Thymus (tissue), 11 donors: ENCODE results near the gene EFEMP2. TPM values are rescaled to one million over a fixed set of nuclear protein-coding genes. Genes with fewer than 3 reads are reported as not detected.

Experiments
- DNase-seq, 9 donors: peaks; one replicate each; pipeline ENCODE4 v3.0.0-alpha.2; 2013; ENCODE audit warnings: low spot score in 9 of 9, low read depth in 6 of 9, missing footprints in 1 of 9
- H3K27ac ChIP-seq, 2 donors: one replicate each; pipeline ENCODE4 v1.5.1; 2013; ENCODE audit warnings: control low read depth in 1 of 2, low read depth in 1 of 2, low read length in 1 of 2, mild to moderate bottlenecking in 1 of 2, moderate library complexity in 1 of 2
- H3K27me3 ChIP-seq, 2 donors: one replicate each; pipeline ENCODE4 v1.5.1; 2013; ENCODE audit warnings: low read length in 1 of 2; ENCODE audit not compliant: control insufficient read depth in 2 of 2, insufficient read depth in 1 of 2
- H3K36me3 ChIP-seq, 2 donors: one replicate each; pipeline ENCODE4 v1.5.1; 2013; ENCODE audit warnings: low read length in 1 of 2, mild to moderate bottlenecking in 1 of 2, moderate library complexity in 1 of 2; ENCODE audit not compliant: control insufficient read depth in 2 of 2, insufficient read depth in 2 of 2
- H3K4me1 ChIP-seq, 2 donors: one replicate each; pipeline ENCODE4 v1.5.1; 2013; ENCODE audit warnings: low read length in 2 of 2; ENCODE audit not compliant: control insufficient read depth in 2 of 2, insufficient read depth in 2 of 2
- H3K4me3 ChIP-seq, 2 donors: one replicate each; pipeline ENCODE4 v1.5.1; 2013; ENCODE audit warnings: low read length in 2 of 2, control low read depth in 1 of 2, mild to moderate bottlenecking in 1 of 2
- H3K9me3 ChIP-seq, 2 donors: one replicate each; pipeline ENCODE4 v1.5.1; 2013; ENCODE audit warnings: low read length in 1 of 2, mild to moderate bottlenecking in 1 of 2; ENCODE audit not compliant: control insufficient read depth in 2 of 2, insufficient read depth in 1 of 2
- WGBS: extraction: QIAGEN DNeasy Blood & Tissue Kit; methylation state at CpG from one replicate; pipeline ENCODE4 v1.1.7; 2013; 5-methylcytosine and 5-hydroxymethylcytosine counted together
- polyA plus RNA-seq: library from polyadenylated mRNA; stranded (reverse); fragments of 200-250 nt; gene quantifications from one replicate; pipeline ENCODE4 v1.2.3, GENCODE V29; 2013
- total RNA-seq: library from RNA; stranded (reverse); fragments of 120-200 nt; gene quantifications from one replicate; pipeline ENCODE4 v1.2.4, GENCODE V29; 2013
- donor health status: healthy.

Gene EFEMP2
- total and polyA plus RNA-seq, 2 donors = 11.9 to 41.8 TPM

- peaks cover 0 to 7% of the 10 kb centered on the region in 2 donors for H3K9me3 ChIP-seq
- DNase-seq = peak; percentile 82 to 96 (median 89)
- WGBS = under 1% methylated on average over 57 of the region's 57 CpGs
- peak within 1 kb of the TSS; percentile 54 to 90 for H3K4me3 ChIP-seq
- H3K4me1 ChIP-seq = peaks cover 27 to 61% of the 10 kb centered on the region in 2 donors
- peaks cover 18 to 35% of the 10 kb centered on the region in 2 donors for H3K36me3 ChIP-seq
- peak within 1 kb of the TSS; percentile 92 to 95 for H3K27ac ChIP-seq
- H3K27me3 ChIP-seq = no peaks in the 10 kb centered on the region
Measured at GRCh38 chr11:65888163-65888814, 15.7 kb upstream of the EFEMP2 start, which contains the start of gene FIBP. TSS of gene FIBP (minus strand) at chr11:65888471. CDS start at chr11:65888418, 53 bp downstream.

- no peak for DNase-seq
- H3K4me1 ChIP-seq = peaks cover 25 to 55% of the 10 kb centered on the region in 2 donors
- peak overlapping the region; percentile 54 to 90 for H3K4me3 ChIP-seq
- H3K27me3 ChIP-seq = no peaks in the 10 kb centered on the region
- 9% methylated on average over 23 of the region's 23 CpGs for WGBS
- peaks cover 22 to 40% of the 10 kb centered on the region in 2 donors for H3K36me3 ChIP-seq
- H3K27ac ChIP-seq = peak overlapping the region; percentile 77 to 95
- peaks cover 0 to 7% of the 10 kb centered on the region in 2 donors for H3K9me3 ChIP-seq
Measured at GRCh38 chr11:65887723-65888162, 15.1 kb upstream of the EFEMP2 start.

GRCh38 chr11:65886826-65887722, 14.5 kb upstream of the EFEMP2 start:
- Histone ChIP-seq H3K36me3 (peaks cover 26 to 47% of the 10 kb centered on the region in 2 donors), H3K4me1 (peaks cover 19 to 49% of the 10 kb centered on the region in 2 donors), H3K4me3 (peak overlapping the region in 1 of 2 donors; percentile 90), H3K27me3 (no peaks in the 10 kb centered on the region), H3K27ac (no peak overlapping the region), H3K9me3 (peaks cover 0 to 7% of the 10 kb centered on the region in 2 donors)
- DNase-seq = no peak
- 95% methylated on average over 14 of the region's 14 CpGs for WGBS

- Histone ChIP-seq H3K9me3 (peaks cover 0 to 7% of the 10 kb centered on the region in 2 donors), H3K4me3 (no peak overlapping the region), H3K27ac (no peak overlapping the region), H3K27me3 (no peaks in the 10 kb centered on the region), H3K36me3 (peaks cover 26 to 50% of the 10 kb centered on the region in 2 donors), H3K4me1 (peaks cover 12 to 43% of the 10 kb centered on the region in 2 donors)
- DNase-seq = no peak
- WGBS = 95% methylated on average over 12 of the region's 12 CpGs
Measured at GRCh38 chr11:65885808-65886536, 13.4 kb upstream of the EFEMP2 start.

- peaks cover 11 to 44% of the 10 kb centered on the region in 2 donors for H3K4me1 ChIP-seq
- H3K9me3 ChIP-seq = peaks cover 0 to 12% of the 10 kb centered on the region in 2 donors
- H3K27me3 ChIP-seq = no peaks in the 10 kb centered on the region
- peaks cover 26 to 50% of the 10 kb centered on the region in 2 donors for H3K36me3 ChIP-seq
- no peak overlapping the region for H3K4me3 ChIP-seq
- WGBS = 97% methylated on average over 7 of the region's 7 CpGs
- no peak overlapping the region for H3K27ac ChIP-seq
- no peak for DNase-seq
Measured at GRCh38 chr11:65885231-65885630, 12.6 kb upstream of the EFEMP2 start.

GRCh38 chr11:65884716-65885092, 12.1 kb upstream of the EFEMP2 start:
- peaks cover 26 to 50% of the 10 kb centered on the region in 2 donors for H3K36me3 ChIP-seq

GRCh38 chr11:65883786-65884715, 11.5 kb upstream of the EFEMP2 start:
- H3K27me3 ChIP-seq = no peaks in the 10 kb centered on the region
- no peak overlapping the region for H3K27ac ChIP-seq
- peaks cover 26 to 50% of the 10 kb centered on the region in 2 donors for H3K36me3 ChIP-seq
- H3K9me3 ChIP-seq = peaks cover 0 to 12% of the 10 kb centered on the region in 2 donors
- no peak overlapping the region for H3K4me3 ChIP-seq
- DNase-seq = no peak
- H3K4me1 ChIP-seq = peaks cover under 1 to 42% of the 10 kb centered on the region in 2 donors
- 95% methylated on average over 28 of the region's 28 CpGs for WGBS

More at GRCh38 chr11:65884716-65885092, 12.1 kb upstream of the EFEMP2 start:
- 29% methylated on average over 9 of the region's 9 CpGs for WGBS
- Histone ChIP-seq H3K4me1 (peaks cover 7 to 42% of the 10 kb centered on the region in 2 donors), H3K27ac (no peak overlapping the region), H3K9me3 (peaks cover 0 to 12% of the 10 kb centered on the region in 2 donors), H3K27me3 (no peaks in the 10 kb centered on the region), H3K4me3 (no peak overlapping the region)
- DNase-seq = peak in 4 of 9 donors; percentile 76 to 85 (median 80)
